Nephron (organoid): ENCODE measurements around the gene BMPER.

ENCODE experiments used
- H3K27ac Mint-ChIP-seq, 3 experiments: 2 replicates each; pipeline ENCODE4 v1.8.0; 2020; ENCODE audit warnings: mixed read lengths in 3 of 3, mild to moderate bottlenecking in 2 of 3, moderate library complexity in 1 of 3
- H3K27me3 Mint-ChIP-seq: 2 replicates; pipeline ENCODE4 v1.8.0; 2021; ENCODE audit warnings: low read depth, mild to moderate bottlenecking, moderate library complexity, mixed read lengths
- H3K36me3 Mint-ChIP-seq: 2 replicates; pipeline ENCODE4 v1.8.0; 2020; ENCODE audit warnings: low read depth, mixed read lengths
- H3K4me1 Mint-ChIP-seq: 2 replicates; pipeline ENCODE4 v1.8.0; 2020; ENCODE audit warnings: mixed read lengths
- H3K4me3 Mint-ChIP-seq, 3 experiments: 2 replicates each; pipeline ENCODE4 v1.8.0; 2020; ENCODE audit warnings: mild to moderate bottlenecking in 3 of 3, mixed read lengths in 3 of 3, moderate library complexity in 2 of 3
- H3K9me3 Mint-ChIP-seq: 2 replicates; pipeline ENCODE4 v1.8.0; 2020; ENCODE audit warnings: mixed read lengths
- TF ChIP-seq, protein P1 (sequence below), 3 experiments: fragments of 200-600 bp; sonication (generic); IDR thresholded peaks; one replicate each; pipeline ENCODE4 v1.5.0; 2021; ENCODE audit warnings: antibody characterized with exemption in 3 of 3; ENCODE audit not compliant: unreplicated experiment in 3 of 3

The BMPER gene

DNA sequence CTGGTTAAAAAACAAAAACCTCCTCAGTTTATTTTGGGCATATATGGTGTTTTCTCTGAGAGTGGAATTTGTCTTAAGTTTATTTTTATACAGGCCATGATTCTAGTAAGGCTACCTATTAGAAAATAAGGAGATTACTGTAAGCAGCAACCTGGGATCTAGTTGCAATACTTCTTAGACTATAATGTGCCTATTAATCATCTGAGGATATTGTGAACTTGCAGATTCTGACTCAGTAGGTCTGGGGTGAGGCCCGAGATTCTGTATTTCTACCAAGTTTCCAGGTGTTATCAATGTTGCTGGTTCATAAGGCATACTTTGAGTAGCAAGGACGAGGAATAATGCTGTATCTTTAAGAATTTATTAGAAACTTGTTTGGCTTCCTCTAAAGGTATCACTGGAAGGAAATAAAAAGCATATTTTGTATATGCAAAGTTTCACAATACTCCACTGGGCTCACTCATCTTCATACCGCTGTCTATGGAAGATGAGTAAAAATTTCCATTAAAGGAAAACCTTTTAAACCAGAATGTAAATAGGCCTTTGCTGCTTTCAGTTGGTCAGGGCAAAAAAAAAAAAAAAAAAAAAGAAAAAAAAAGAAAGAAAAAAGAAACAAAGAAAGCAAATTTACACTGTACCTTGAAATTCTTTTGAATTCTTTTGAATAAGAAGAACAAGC, 105.8 kb downstream of the BMPER start:
- Mint-ChIP-seq H3K4me3 (no peak overlapping the region), H3K4me1 (no peaks in the 10 kb centered on the region), H3K27ac (no peak overlapping the region), H3K9me3 (no peaks in the 10 kb centered on the region), H3K27me3 (no peaks in the 10 kb centered on the region), H3K36me3 (no peaks in the 10 kb centered on the region)
- TF ChIP-seq, protein P1, sequence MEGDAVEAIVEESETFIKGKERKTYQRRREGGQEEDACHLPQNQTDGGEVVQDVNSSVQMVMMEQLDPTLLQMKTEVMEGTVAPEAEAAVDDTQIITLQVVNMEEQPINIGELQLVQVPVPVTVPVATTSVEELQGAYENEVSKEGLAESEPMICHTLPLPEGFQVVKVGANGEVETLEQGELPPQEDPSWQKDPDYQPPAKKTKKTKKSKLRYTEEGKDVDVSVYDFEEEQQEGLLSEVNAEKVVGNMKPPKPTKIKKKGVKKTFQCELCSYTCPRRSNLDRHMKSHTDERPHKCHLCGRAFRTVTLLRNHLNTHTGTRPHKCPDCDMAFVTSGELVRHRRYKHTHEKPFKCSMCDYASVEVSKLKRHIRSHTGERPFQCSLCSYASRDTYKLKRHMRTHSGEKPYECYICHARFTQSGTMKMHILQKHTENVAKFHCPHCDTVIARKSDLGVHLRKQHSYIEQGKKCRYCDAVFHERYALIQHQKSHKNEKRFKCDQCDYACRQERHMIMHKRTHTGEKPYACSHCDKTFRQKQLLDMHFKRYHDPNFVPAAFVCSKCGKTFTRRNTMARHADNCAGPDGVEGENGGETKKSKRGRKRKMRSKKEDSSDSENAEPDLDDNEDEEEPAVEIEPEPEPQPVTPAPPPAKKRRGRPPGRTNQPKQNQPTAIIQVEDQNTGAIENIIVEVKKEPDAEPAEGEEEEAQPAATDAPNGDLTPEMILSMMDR (IDR thresholded peaks at IDR 0.05; ENCODE audit: unreplicated experiment in 3 of 3): no peak

DNA sequence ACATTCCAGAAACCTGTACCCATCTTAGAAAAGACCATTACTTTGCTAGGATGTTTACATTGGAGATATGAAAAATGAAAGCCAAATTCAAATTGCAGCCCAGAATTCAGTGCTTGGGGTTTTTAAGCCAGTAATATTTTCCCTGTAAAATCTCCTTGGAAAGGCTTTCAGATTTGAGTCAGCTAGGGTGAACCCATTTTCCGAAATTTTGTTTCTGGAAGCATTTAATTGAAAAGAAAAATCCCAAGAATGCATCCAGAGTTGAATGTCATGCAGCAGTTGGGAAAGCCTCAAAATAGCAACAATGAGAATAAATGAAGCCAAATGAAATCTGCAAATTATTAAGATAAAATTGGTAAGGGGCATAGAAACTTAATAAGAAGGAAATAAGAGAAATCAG, 106.4 kb downstream of the BMPER start:
- H3K9me3 Mint-ChIP-seq: no peaks in the 10 kb centered on the region
- H3K4me3 Mint-ChIP-seq: no peak overlapping the region
- TF ChIP-seq, protein P1 (IDR thresholded peaks at IDR 0.05; ENCODE audit: unreplicated experiment in 3 of 3): no peak
- no peaks in the 10 kb centered on the region for H3K27me3 Mint-ChIP-seq
- no peak overlapping the region for H3K27ac Mint-ChIP-seq
- H3K4me1 Mint-ChIP-seq: no peaks in the 10 kb centered on the region
- no peaks in the 10 kb centered on the region for H3K36me3 Mint-ChIP-seq

DNA sequence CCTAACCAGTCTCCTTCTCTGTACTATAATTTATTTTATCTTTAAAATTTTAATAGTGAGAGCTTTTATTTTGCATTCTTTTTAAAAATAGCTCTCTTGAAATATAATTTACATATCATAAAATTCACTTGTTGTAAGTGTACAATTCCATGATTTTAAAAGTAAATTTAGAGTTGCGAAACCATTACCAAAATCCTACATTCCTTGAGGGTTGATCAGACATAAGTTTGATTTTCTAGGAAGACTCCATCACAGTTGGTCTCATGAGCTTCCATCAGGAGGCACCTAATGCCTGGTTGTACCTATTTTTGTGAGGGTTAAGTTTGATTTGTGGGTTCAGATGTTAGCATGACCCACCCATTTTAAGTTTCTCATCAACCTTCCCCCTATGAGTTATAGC, 108.1 kb downstream of the BMPER start:
- Mint-ChIP-seq H3K27me3 (no peaks in the 10 kb centered on the region), H3K9me3 (no peaks in the 10 kb centered on the region), H3K27ac (no peak overlapping the region), H3K4me3 (no peak overlapping the region), H3K36me3 (no peaks in the 10 kb centered on the region), H3K4me1 (peaks cover 5% of the 10 kb centered on the region)
- TF ChIP-seq, protein P1 (IDR thresholded peaks at IDR 0.05; ENCODE audit: unreplicated experiment in 3 of 3): no peak

DNA sequence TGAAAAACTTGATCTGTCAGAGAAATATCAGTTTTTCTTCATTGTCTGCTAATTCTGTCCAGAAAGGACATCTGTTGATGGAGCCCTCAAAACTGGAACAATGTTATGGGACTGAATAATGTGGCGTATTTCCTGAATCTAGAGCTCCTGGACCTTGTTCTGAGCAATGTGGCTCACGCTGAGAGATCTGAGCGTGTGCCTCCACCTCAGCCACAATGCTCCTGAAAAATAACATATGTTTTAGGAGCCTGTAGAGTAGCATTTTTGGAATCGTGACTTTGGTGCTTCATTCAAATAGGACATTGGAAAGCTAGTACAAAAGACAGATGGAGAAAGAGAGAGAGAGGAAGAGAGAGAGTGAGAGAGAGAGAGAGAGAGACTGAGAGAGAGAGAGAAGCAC, 110.3 kb downstream of the BMPER start:
- Mint-ChIP-seq H3K27ac (no peak overlapping the region), H3K27me3 (no peaks in the 10 kb centered on the region), H3K9me3 (no peaks in the 10 kb centered on the region), H3K4me3 (no peak overlapping the region), H3K4me1 (peaks cover 17% of the 10 kb centered on the region), H3K36me3 (no peaks in the 10 kb centered on the region)
- TF ChIP-seq, protein P1 (IDR thresholded peaks at IDR 0.05; ENCODE audit: unreplicated experiment in 3 of 3): no peak

DNA sequence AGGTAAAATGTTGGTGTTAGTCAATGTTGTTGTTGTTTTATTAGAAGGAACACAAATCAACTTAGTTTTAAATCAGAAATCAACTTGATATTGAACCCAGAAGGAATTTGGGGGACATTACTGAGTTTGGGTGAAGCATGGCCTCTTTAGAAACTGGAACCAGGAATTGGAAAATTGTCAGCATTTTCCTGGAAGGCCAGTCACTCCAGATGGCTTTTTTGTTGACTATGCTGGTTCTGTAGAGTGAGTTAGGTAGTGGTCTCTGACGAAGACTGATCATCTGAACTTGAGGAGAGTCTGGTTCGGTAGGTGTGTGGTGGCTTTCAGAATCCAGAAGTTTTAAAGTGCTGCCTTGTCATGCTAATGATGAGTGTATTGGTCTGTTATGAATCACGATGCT, 111.5 kb downstream of the BMPER start:
- Mint-ChIP-seq H3K4me1 (peaks cover 17% of the 10 kb centered on the region), H3K27me3 (no peaks in the 10 kb centered on the region), H3K27ac (no peak overlapping the region), H3K9me3 (no peaks in the 10 kb centered on the region), H3K36me3 (no peaks in the 10 kb centered on the region), H3K4me3 (no peak overlapping the region)
- TF ChIP-seq, protein P1 (IDR thresholded peaks at IDR 0.05; ENCODE audit: unreplicated experiment in 3 of 3): no peak

DNA sequence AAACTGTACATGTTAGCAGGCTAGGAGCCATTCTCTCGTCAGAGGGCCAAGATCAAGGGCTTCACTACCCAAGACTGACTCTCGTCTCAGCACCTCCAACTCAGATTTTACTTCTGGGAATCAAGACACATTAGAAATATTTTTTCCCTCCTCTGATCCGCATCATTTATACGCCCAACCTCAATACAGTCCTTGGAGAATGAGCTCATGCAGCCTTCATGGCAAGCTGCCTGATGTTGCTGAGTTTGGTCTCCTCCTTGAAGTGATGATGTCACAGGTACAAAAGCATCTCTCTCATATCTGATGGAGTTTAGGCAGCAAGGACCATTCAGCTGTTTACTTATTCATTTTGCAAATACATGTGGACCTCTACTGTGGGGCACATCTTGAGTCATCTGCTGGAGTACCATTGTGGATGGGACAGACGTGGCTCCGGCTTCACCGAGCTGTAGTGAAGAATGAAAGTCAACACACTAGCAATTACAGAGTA, 114.0 kb downstream of the BMPER start:
- Mint-ChIP-seq H3K4me3 (no peak overlapping the region), H3K36me3 (no peaks in the 10 kb centered on the region), H3K9me3 (no peaks in the 10 kb centered on the region), H3K27me3 (no peaks in the 10 kb centered on the region), H3K4me1 (peaks cover 22% of the 10 kb centered on the region), H3K27ac (peak overlapping the region in 2 of 3 experiments; percentile 44 to 54)
- TF ChIP-seq, protein P1 (IDR thresholded peaks at IDR 0.05; ENCODE audit: unreplicated experiment in 3 of 3): no peak
